HG03097 (cell line): ENCODE data around the gene CRYBA2.

ENCODE experiments used
- ATAC-seq: cut with Tn5 transposase; IDR thresholded peaks from one replicate; pipeline ENCODE4 v1.9.1; 2021; ENCODE audit not compliant: unreplicated experiment, low FRiP score

Gene CRYBA2

DNA sequence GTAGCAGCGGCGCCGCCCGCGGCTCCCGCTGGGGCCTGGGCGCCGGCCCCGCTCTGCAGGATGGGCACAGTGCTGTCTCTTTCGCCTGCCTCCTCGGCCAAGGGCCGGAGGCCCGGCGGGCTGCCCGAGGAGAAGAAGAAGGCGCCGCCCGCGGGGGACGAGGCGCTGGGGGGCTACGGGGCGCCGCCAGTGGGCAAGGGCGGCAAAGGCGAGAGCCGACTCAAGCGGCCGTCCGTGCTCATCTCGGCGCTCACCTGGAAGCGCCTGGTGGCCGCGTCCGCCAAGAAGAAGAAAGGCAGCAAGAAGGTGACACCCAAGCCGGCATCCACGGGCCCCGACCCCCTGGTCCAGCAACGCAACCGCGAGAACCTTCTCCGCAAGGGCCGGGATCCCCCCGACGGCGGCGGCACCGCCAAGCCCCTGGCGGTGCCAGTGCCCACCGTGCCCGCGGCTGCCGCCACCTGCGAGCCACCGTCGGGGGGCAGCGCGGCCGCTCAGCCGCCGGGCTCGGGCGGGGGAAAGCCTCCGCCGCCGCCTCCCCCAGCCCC lies 33.4 kb downstream of the CRYBA2 start:
- ATAC-seq: peak; percentile 20

GRCh38 chr2:218959141-218959731 lies 34.0 kb downstream of the CRYBA2 start, which contains the start of gene CDK5R2:
Gene CDK5R2 (plus strand): TSS chr2:218959666. CDS start chr2:218959821, 155 bp downstream.
- ATAC-seq: peak; percentile 89

GRCh38 chr2:218958276-218958675 lies 34.9 kb downstream of the CRYBA2 start:
- ATAC-seq: no peak

DNA sequence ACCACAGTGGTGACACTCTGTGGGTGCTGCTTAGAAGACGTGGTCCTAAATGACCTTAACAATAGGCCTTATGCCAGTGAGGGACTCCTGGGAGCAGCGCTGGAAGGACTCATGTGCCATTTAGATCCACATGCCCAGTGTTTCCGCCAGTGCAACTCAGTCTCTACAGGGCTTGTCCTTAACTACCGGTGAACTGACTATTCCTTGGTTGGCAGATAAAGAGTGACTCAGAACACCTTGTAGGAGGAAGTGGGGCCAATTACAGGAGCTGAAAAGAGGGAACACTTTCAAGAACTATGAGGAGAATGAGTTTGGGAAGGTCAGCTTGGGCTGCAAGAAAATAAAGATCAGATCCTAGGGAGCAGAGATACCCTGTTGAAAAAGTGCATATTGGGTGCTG lies 35.6 kb downstream of the CRYBA2 start:
- no peak for ATAC-seq

- ATAC-seq: no peak
Observed at GRCh38 chr2:218956039-218956438, 37.2 kb downstream of the CRYBA2 start.

DNA sequence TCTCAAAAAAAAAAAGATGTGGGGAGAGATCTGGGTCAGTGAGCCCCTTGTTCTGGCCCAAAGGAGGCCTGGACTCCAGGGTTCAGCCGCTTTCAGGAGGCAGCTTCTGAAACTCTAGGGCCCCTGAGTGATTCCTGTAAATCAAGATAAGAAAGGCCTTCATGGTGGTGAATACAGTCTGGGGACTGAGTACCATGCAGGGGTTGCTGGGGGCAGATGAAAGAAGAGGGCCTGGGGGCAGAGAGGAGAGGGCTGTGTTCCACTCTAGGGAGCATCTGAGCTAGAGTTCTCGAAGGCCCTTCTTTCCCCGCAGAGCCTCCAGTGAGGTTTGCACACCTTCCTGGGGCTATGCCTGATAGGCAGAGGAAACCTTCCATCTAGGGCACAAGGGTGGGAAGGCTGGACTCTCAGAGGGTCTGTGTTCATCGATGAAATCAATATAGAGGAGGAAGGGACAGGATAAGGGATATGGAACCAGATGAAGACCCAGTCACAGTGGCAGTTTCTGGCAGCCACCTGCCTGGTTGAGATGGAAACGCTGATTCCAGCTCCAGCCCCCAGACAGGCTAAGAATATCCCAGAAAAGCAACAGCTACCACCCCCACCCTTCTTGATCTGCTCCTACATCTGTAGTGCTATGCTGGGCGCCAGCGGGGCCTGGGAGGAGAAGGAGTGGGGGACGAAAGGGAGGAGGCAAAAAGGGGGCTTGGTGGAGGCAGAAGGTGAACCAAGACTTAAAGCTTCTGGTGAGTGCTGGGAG lies 38.5 kb downstream of the CRYBA2 start:
- ATAC-seq: no peak

DNA sequence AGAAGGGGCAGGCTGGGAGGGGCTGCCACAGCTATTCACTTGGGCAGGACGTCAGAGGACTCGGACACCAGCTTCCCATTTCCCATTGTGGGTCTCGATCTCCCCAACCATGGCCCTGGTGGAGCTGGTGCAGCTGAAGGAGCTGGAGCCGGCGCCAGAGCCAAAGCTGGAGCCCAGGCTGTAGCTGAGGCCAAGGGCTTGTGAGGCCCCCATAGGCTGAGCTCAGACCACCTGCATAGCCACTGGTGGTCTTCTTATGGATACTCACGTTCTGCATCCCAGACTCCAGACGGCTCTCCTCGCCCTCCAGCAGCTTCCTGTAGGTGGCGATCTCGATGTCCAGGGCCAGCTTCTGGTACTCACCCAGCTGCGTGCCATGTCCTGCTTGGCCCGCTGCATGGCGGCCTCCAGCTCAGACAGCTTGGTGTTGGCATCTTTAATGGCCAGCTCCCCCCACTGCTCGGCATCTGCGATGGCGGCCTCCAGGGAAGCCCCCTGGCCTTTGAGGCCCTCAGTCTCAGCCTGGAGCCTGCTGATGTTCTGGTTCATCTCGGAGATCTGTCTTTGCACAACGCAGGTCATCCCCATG lies 39.8 kb downstream of the CRYBA2 start:
- no peak for ATAC-seq

DNA sequence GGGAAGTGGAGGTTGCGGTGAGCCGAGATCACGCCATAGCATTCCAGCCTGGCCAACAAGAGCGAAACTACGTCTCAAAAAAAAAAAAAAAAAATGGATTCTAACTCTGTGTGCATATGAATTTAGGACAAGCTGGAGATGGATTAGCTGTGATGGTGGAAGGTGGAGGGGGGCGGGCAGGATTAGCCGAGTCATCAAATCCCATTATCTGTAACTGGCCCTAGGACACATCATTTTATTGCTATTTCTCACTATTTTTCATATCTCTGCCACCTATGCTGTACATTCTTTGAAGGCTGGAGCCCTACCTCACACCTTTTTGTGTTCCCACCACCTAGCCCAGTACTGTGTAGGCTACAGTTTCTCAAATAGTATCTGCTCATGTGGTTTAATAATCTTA lies 41.1 kb downstream of the CRYBA2 start:
- no peak for ATAC-seq

DNA sequence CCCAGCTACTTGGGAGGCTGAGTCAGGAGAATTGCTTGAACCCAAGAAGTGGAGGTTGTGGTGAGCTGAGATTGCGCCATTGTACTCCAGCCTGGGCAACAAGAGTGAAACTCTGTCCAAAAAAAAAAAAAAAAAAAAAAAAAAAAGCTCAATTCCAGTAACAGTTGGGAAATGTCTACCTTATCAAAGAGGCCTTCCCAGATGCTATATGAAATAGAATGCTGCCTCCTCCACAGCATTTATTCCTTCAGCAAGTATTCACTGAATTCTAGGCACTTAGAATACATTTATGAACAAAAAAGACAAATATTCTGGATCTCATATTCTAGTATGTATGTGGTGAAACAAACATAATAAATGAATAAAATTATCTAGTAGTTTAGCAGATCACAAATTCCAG lies 46.6 kb downstream of the CRYBA2 start:
- no peak for ATAC-seq

- no peak for ATAC-seq
Observed at GRCh38 chr2:218944759-218945404, 48.3 kb downstream of the CRYBA2 start.
